Left forelimb (tissue), 1 donor: Measurements from ENCODE around the gene RASSF10.

Source experiments
- DNase-seq: peaks from one replicate; pipeline ENCODE4 v3.0.0-alpha.2; 2018; ENCODE audit warnings: low spot score

The RASSF10 gene

GRCh38 chr11:13008625-13009475 lies at the start of gene RASSF10:
Gene RASSF10, plus strand, starts transcription at chr11:13009316. Its CDS starts 261 bp downstream, at chr11:13009577.
- DNase-seq = peak; percentile 68

- DNase-seq = no peak
Measured at GRCh38 chr11:12961615-12962014, 47.5 kb upstream of the RASSF10 start.

- no peak for DNase-seq
Measured at GRCh38 chr11:12962306-12962705, 46.8 kb upstream of the RASSF10 start.

- DNase-seq = no peak
Measured at GRCh38 chr11:12963051-12963450, 46.1 kb upstream of the RASSF10 start.

- DNase-seq = peak; percentile 78
Measured at GRCh38 chr11:12963792-12964536, 45.2 kb upstream of the RASSF10 start.

GRCh38 chr11:12964650-12965049 lies 44.5 kb upstream of the RASSF10 start:
- no peak for DNase-seq

GRCh38 chr11:12966002-12966401 lies 43.1 kb upstream of the RASSF10 start:
- DNase-seq = no peak

- DNase-seq = no peak
Measured at GRCh38 chr11:12968101-12968500, 41.0 kb upstream of the RASSF10 start.

- no peak for DNase-seq
Measured at GRCh38 chr11:12968826-12969225, 40.3 kb upstream of the RASSF10 start.

- DNase-seq = no peak
Measured at GRCh38 chr11:12971955-12972354, 37.2 kb upstream of the RASSF10 start.

- no peak for DNase-seq
Measured at GRCh38 chr11:12973528-12974181, 35.5 kb upstream of the RASSF10 start.

GRCh38 chr11:12975195-12975594 lies 33.9 kb upstream of the RASSF10 start:
- DNase-seq = no peak

- DNase-seq = no peak
Measured at GRCh38 chr11:12979928-12980689, 29.0 kb upstream of the RASSF10 start.

GRCh38 chr11:12981676-12982522 lies 27.2 kb upstream of the RASSF10 start:
- no peak for DNase-seq

- no peak for DNase-seq
Measured at GRCh38 chr11:12983336-12983735, 25.8 kb upstream of the RASSF10 start.

GRCh38 chr11:12986194-12986898 lies 22.8 kb upstream of the RASSF10 start:
- DNase-seq = no peak

GRCh38 chr11:12989428-12990161 lies 19.5 kb upstream of the RASSF10 start:
- no peak for DNase-seq

- DNase-seq = no peak
Measured at GRCh38 chr11:12990162-12990480, 19.0 kb upstream of the RASSF10 start.

- no peak for DNase-seq
Measured at GRCh38 chr11:12991426-12991825, 17.7 kb upstream of the RASSF10 start.

- DNase-seq = no peak
Measured at GRCh38 chr11:12993626-12994025, 15.5 kb upstream of the RASSF10 start.
